GM12891 (cell line): Measurements from ENCODE around the gene OR10H5.
"Not testable (repeated sequence)": the region's sequence is repeated elsewhere in the genome, so short reads cannot be mapped to it uniquely, and the experiment has no call there.

Source experiments
- POLR2A ChIP-seq: IDR thresholded peaks from 2 replicates; pipeline ENCODE4 v1.6.1; 2011; ENCODE audit warnings: low read depth, low read length, control low read depth
- POLR2AphosphoS5 ChIP-seq: IDR thresholded peaks from 2 replicates; pipeline ENCODE4 v1.6.1; 2011; ENCODE audit warnings: low read depth, low read length, control low read depth
- POU2F2 ChIP-seq: IDR thresholded peaks from 2 replicates; pipeline ENCODE4 v1.6.1; 2011; ENCODE audit warnings: low read depth, mild to moderate bottlenecking, control low read depth, low read length, moderate library complexity
- TAF1 ChIP-seq: IDR thresholded peaks from 2 replicates; pipeline ENCODE4 v1.6.1; 2011; ENCODE audit warnings: low read depth, low read length, control low read depth

GRCh38 chr19:15782896-15783295, 4.6 kb upstream of the OR10H5 start:
- TF ChIP-seq POLR2AphosphoS5, POLR2A, TAF1, POU2F2: not testable (repeated sequence)
